NCI-H226 (cell line): ENCODE data around the gene PRICKLE4.
"Not testable (repeated sequence)": the region's sequence is repeated elsewhere in the genome, so short reads cannot be mapped to it uniquely, and the experiment has no call there.

Experiments
- DNase-seq: peaks from one replicate; pipeline ENCODE4 v3.0.0-alpha.2; 2015

PRICKLE4 gene

GRCh38 chr6:41746107-41746506, 34.5 kb upstream of the PRICKLE4 start:
- no peak for DNase-seq

- DNase-seq: no peak
Measured at GRCh38 chr6:41747256-41748101, 33.1 kb upstream of the PRICKLE4 start, which contains the start of gene PGC. Gene PGC, minus strand, starts transcription at chr6:41747397. Its CDS starts 63 bp downstream, at chr6:41747334.

- DNase-seq: no peak
Measured at GRCh38 chr6:41748102-41748477, 32.5 kb upstream of the PRICKLE4 start.

DNA sequence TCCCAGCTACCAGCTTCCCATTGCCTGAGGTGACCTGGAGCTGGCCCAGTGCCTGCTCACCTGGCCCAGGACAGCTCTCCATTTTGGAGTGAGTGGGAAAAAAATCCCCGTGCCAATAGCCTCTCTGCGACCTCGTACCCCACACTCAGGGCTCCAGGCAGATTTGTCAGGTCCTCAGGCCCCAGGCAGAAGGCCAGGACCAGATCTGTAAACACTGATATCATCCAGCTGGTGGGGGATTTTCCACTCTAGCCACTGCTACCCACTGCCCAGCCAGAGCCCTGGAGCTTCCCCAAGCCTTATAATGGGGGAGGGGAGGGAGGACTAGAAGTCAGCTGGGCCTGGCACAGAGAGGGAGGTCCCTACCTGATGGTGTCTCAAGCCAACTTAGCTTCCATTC, 32.0 kb upstream of the PRICKLE4 start:
- no peak for DNase-seq

GRCh38 chr6:41750374-41750773, 30.2 kb upstream of the PRICKLE4 start:
- no peak for DNase-seq

DNA sequence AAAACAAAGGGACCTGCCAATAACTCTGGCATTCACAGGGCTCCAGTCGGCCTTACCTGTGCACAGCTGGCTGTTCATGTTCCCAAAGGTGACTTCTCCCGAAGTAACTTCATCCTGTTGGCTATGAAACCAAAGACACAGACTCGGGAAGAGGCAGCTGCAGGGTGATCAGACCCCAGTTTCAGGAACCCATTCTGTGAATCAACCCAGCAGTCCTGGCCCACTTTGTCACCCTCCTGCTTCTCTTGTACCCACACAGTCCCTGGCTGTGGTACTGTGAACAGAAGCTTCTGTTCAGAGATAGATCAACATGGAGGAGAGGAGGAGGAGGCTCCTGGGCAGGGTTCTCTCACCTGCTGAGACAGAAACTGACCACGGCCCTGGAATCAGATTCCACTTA, 24.7 kb upstream of the PRICKLE4 start:
- no peak for DNase-seq

- no peak for DNase-seq
Measured at GRCh38 chr6:41756354-41756753, 24.2 kb upstream of the PRICKLE4 start.

- no peak for DNase-seq
Measured at GRCh38 chr6:41757271-41757670, 23.3 kb upstream of the PRICKLE4 start.

DNA sequence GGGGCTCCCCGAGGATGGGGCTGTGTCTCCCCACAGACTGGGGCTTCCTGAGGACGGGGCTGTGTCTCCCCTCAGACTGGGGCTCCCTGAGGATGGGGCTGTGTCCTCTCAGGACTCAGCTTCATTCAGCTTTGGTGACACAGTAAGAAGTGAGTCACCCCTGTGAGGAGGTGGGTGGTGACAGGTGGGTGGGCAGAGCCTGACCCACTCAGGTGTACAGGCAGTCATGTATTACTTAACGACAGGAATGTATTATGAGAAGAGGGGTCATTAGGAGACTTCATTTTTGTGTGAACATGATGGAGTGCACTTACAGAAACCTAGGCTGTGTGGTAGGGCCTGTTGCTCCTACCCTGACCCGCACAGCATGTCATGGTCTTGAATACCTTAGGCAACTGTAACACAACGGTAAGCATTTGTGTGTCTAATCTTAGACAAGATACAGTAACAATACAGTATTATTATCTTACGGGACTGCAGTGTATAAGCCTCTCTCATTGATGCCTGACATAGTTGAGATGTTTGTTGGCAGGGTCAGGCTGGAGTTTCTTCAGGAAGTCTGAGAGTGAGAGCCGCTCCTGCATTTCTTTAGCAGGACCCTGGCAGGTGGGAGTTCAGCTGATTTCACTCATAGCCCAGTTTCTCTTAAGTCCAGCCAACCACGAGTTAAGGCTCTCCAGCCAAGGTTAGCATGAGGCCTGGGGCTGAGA, 22.5 kb upstream of the PRICKLE4 start:
- peak; percentile 45 for DNase-seq

DNA sequence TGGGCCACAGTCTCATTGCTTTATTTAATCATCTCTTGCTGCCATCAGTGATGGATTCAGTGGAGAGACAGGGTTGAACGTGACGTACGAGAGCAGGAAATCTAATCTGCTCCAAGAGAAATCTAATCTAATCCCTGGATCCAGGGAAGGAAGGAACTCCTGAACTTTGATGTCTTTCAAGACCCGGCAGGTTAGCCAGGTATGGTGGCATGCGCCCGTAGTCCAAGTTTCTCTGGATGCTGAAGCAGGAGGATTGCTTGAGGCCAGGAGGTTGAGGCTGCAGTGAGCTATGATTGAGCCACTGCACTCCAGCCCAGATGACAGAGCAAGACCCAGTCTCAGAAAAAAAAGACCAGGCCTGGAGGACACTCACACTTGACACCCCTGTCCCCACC, 21.9 kb upstream of the PRICKLE4 start:
- DNase-seq: no peak

- DNase-seq: no peak
Measured at GRCh38 chr6:41759106-41759904, 21.3 kb upstream of the PRICKLE4 start.

DNA sequence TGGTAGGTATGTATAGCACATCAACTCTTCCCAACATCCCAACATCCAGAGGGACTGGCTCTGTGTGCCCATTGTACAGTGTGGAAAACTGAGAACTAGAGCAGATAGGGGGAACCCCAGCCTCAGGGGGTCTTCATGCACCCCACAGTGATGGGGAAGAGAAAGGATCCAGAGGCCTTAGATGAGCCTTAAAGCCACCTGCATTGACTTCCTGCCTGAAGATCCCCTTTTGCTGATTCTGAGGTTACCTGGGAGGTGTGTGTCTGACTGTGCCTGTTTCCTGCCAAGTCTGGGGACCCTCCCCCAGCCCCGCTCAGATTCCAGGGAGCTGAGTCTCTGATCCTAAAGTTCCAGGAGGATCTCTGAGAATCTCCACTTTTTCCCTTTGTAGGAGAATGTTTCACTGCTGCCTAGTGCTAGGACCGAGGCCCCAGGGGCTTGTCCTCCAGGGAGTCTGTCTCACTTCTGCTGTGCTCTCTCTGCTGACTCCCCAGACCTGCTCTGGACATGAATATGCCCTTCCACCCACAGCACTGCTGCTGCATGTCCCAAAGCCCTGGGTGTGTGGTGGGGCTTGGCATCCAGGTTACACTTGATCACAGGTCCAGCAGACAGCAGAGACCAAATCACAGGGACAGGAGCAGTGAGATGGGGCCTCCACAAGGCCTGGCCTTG, 20.5 kb upstream of the PRICKLE4 start:
- no peak for DNase-seq

DNA sequence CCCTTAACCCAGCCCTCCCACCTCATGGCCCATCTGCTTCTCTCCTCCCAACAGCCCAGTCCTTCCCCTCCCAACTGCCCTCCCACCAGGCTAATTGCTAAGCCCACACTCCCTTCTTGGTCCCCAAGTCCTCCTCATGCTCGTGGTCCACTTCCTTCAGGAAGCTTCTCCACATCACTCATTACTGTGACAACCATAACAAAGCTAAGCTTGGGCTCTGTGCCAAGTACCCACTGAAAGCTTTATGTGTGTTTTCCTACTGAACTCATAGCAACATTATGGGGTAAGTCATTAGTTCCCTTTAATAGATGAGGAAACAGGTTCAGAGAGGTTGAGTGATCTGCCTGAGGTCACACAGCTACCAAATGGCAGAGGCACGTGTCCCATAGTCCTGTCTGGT, 17.1 kb upstream of the PRICKLE4 start:
- no peak for DNase-seq

DNA sequence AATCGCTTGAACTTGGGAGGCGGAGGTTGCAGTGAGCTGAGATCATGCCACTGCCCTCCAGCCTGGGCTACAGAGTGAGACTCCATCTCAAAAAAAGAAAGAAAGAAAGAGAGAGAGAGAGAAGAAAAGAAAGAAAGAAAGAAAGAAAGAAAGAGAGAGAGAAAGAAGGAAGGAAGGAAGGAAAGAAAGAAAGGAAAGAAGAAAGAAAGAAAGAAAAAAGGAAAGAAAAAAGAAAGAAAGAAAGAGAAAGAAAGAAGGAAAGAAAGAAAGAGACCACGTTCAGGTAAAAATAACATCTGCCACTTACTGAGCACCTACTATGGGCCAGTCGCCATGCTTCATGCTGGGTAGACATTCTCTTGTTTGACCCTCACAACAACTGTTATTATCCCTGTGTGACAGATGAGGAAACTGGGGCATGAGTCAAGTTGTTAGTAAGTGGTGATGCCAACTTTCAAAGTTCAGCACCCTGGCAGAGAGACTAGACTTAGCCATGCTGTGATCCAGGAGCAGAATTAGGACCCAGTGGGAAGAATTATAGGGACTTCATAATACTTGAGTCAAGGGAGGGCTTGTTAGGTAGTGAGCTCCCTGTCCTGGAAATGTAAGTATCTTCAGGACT, 14.4 kb upstream of the PRICKLE4 start:
- not testable (repeated sequence) for DNase-seq

DNA sequence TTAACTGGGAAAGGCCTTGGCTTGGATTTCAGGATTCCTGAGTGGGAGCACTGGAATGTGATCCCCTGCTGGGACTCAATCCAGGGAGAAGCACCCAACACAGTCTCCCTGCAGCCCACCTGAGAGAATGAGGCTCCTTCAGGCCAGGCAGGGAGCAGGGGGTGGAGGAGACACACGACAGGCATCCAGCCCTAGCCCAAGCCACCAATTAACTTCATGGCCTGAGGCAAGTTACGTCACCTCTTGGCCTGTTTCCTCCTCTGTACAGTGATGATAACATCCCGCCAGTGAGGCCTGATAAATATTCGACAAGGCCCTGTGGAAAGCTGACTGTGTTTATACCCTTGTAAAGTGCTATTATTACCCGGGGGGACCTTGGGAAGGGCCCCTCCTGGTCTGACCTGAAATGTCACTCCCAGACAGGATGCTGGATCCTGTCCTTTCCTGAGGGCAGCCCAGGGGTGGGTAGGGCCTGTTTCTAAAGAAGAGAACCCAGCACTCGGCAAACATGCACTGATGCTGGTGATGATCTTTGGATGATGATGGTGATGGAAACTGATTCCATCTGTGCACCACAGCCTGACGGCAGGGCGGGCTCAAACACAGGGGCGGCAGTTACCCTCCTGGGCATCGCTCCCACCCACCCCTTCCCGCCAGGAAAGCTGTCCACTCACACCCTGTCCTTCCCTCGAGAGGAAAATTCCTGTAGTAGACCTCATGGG, 13.3 kb upstream of the PRICKLE4 start:
- peak; percentile 88 for DNase-seq

DNA sequence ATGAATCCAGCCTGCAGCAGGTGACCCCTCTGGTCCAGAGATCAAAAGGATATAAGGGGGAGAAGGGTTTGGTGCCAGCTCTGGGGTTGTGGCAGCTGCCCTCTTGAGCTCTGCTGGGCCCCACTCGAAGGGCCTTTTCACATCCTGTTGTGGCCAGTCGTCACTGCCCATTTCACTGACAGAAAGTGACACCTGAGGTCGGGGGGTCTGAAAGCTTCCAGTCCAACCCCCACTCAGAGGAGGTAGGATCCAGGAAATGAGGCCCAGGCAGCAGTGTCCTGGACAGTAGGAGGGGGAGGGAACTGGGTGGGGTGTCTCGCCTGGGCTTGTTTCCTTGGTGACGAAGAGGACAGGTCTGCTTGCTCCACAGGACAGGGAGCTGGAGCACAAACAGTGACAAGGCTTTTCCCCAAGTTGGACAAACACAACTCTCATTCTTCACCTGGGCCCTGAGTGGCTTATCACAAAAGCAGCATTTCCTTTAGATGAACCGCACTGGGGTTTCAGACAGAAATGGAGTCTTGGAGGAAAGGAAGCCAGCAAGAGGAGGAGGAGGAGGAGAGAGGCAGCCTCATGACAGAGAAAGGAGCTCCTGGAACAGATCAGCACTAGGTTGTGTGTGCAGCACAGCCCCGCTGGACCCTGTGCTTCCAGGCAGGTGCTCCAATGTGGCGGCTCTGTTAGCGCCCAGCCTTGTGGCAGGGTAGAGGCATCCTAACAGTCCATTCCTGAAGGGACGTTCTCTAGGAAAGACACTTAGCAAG, 11.9 kb upstream of the PRICKLE4 start:
- DNase-seq: no peak

DNA sequence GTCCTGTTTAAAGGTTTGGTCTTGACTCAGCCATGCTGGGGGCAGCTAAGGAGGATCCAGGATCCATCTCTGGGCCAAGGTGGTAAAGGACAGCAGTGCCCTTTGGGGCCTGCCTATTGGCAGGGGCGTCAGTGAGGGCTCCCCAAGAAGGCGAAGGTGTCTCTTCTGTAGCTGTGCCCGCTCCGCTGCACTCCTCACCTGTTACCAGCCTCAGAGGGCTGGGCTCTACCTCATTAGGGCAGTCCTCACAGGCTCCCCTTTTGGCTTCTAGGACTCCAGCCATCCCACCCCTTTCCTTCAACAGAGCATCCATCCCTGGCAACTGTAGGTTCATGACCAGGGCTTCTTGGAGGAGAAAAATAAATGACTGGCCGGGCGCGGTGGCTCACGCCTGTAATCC, 11.2 kb upstream of the PRICKLE4 start:
- DNase-seq: no peak

GRCh38 chr6:41770381-41771057, 10.1 kb upstream of the PRICKLE4 start:
- no peak for DNase-seq

- DNase-seq: no peak
Measured at GRCh38 chr6:41771058-41771983, 9.3 kb upstream of the PRICKLE4 start.
